GM12865 (cell line): ENCODE data around the gene GNB5.

Experiments
- DNase-seq: peaks from one replicate; pipeline ENCODE4 v3.0.0; 2010; ENCODE audit warnings: low read depth
- H3K4me3 ChIP-seq: 2 replicates; pipeline ENCODE4 v1.5.1; 2011; ENCODE audit warnings: mild to moderate bottlenecking, low read depth, low read length, control low read depth
- CTCF ChIP-seq: IDR thresholded peaks from 2 replicates; pipeline ENCODE4 v1.5.1; 2011; ENCODE audit warnings: low read length, control low read depth, low read depth, inconsistent platforms; ENCODE audit not compliant: insufficient read depth; ENCODE audit errors: missing control alignments

The GNB5 gene

GRCh38 chr15:52181938-52182780 is 9.0 kb downstream of the GNB5 start:
- H3K4me3 ChIP-seq: no peak overlapping the region
- no peak for TF ChIP-seq CTCF
- DNase-seq: no peak

- DNase-seq: no peak
- H3K4me3 ChIP-seq: no peak overlapping the region; the same call in 1 of the 2 replicates
- no peak for TF ChIP-seq CTCF
These were observed 10.2 kb downstream of the GNB5 start for GRCh38 chr15:52180851-52181450.

DNA sequence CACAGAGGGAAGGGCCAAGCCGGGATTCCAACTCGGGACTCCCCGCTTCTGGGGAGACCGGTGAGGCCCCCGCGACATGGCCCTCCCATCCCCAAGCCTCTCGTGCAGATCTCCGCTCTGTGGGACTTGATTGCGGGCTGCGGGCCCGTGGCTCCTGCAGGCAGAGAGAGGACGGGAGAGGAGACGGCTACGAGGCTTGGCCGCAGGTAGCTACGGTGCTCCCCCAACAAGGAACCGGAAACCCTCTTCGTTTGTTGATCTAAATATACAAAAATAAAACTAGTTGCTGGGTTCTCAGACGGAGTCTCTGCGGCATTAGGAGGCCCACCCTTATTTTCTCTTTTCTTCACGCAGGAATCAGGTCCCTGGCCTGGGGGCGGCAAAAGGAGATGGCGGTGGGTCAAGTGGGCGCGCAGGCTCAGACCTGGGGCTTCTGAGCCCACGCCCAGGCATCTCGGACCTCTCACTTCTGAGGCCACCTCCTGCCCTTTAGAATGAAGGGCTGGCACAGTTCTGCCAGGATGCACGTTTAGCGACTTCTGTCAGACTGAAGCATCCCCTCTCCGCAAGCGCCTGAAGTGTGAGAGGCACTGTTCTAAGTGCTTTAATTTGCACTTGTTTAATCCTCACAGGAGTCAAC is 10.9 kb downstream of the GNB5 start:
- peak overlapping the region; percentile 87 for H3K4me3 ChIP-seq
- no peak for TF ChIP-seq CTCF
- DNase-seq: peak; percentile 57

GRCh38 chr15:52179278-52180195 is 11.7 kb downstream of the GNB5 start:
- H3K4me3 ChIP-seq: peak overlapping the region; percentile 87
- DNase-seq: peak; percentile 91
- TF ChIP-seq CTCF: no peak

- H3K4me3 ChIP-seq: peak overlapping the region; percentile 87
- no peak for TF ChIP-seq CTCF
- no peak for DNase-seq
These were observed 12.4 kb downstream of the GNB5 start for GRCh38 chr15:52178765-52179164.

GRCh38 chr15:52172869-52173268 is 18.3 kb downstream of the GNB5 start:
- no peak for DNase-seq
- TF ChIP-seq CTCF: no peak
- H3K4me3 ChIP-seq: no peak overlapping the region
